Smooth muscle cell (in vitro differentiated cells): ENCODE results near the gene RELN. TPM values are rescaled to one million over a fixed set of nuclear protein-coding genes. Genes with fewer than 3 reads are reported as not detected.

ENCODE experiments used
- DNase-seq: peaks from one replicate; lab custom pipeline; 2025; ENCODE audit not compliant: unreplicated experiment; lab: John Stamatoyannopoulos, UW
- H2AFZ ChIP-seq: fragments of 200-600 bp; sonication (generic); 2 replicates; pipeline ENCODE4 v1.6.0; 2016; ENCODE audit warnings: antibody characterized with exemption, low read depth, mild to moderate bottlenecking
- H3F3A ChIP-seq: fragments of 200-600 bp; sonication (generic); 2 replicates; pipeline ENCODE4 v1.6.0; 2017; ENCODE audit warnings: antibody characterized with exemption, low read depth
- H3K27ac ChIP-seq: fragments of 200-600 bp; sonication (generic); 2 replicates; pipeline ENCODE4 v1.5.1; 2016; ENCODE audit warnings: low read depth, mild to moderate bottlenecking
- H3K27me3 ChIP-seq: fragments of 200-600 bp; sonication (generic); 2 replicates; pipeline ENCODE4 v1.6.1; 2016; ENCODE audit warnings: low read depth, mild to moderate bottlenecking
- H3K36me3 ChIP-seq: fragments of 200-600 bp; sonication (generic); 2 replicates; pipeline ENCODE4 v1.5.1; 2016; ENCODE audit warnings: low read depth
- H3K4me1 ChIP-seq: fragments of 200-600 bp; sonication (generic); 2 replicates; pipeline ENCODE4 v1.5.1; 2016; ENCODE audit warnings: low read depth
- H3K4me2 ChIP-seq: fragments of 200-600 bp; sonication (generic); 2 replicates; pipeline ENCODE4 v1.6.0; 2016; ENCODE audit warnings: mild to moderate bottlenecking
- H3K4me3 ChIP-seq: fragments of 200-600 bp; sonication (generic); 2 replicates; pipeline ENCODE4 v1.5.1; 2016; ENCODE audit warnings: mild to moderate bottlenecking
- H3K79me2 ChIP-seq: fragments of 200-600 bp; sonication (generic); 2 replicates; pipeline ENCODE4 v1.6.0; 2016; ENCODE audit warnings: low read depth, mild to moderate bottlenecking
- H3K9ac ChIP-seq: fragments of 200-600 bp; sonication (generic); 2 replicates; pipeline ENCODE4 v1.6.0; 2016; ENCODE audit warnings: low read depth
- H3K9me3 ChIP-seq: fragments of 200-600 bp; sonication (generic); replicated peaks from 2 replicates; pipeline ENCODE4 v1.5.1; 2016; ENCODE audit warnings: low read depth
- H4K20me1 ChIP-seq: fragments of 200-600 bp; sonication (generic); 2 replicates; pipeline ENCODE4 v1.6.0; 2016; ENCODE audit warnings: low read depth
- WGBS: methylation state at CpG from one replicate; pipeline ENCODE4 v1.1.7; 2016; ENCODE audit warnings: low lambda C conversion rate; 5-methylcytosine and 5-hydroxymethylcytosine counted together
- polyA plus RNA-seq: library from polyadenylated mRNA; unstranded; fragments of >200 nt; fragmentation: Nextera tagmentation; extraction: Ambion mirVana; gene quantifications from 2 replicates; pipeline ENCODE4 v1.2.1, GENCODE V29; 2016
- total RNA-seq: library from RNA; depleted of rRNA; stranded (reverse); fragments of >200 nt; gene quantifications from 2 replicates; pipeline ENCODE4 v1.2.3, GENCODE V29; 2014
- TF ChIP-seq, protein P1 (sequence below): fragments of 200-600 bp; sonication (generic); IDR thresholded peaks from 2 replicates; pipeline ENCODE4 v1.5.1; 2017; ENCODE audit warnings: borderline replicate concordance, mild to moderate bottlenecking, antibody characterized with exemption; ENCODE audit not compliant: insufficient read depth, poor library complexity, severe bottlenecking

Gene RELN
- total and polyA plus RNA-seq, 2 experiments from 2014 or later, result 0.90 TPM; not detected in 1

DNA sequence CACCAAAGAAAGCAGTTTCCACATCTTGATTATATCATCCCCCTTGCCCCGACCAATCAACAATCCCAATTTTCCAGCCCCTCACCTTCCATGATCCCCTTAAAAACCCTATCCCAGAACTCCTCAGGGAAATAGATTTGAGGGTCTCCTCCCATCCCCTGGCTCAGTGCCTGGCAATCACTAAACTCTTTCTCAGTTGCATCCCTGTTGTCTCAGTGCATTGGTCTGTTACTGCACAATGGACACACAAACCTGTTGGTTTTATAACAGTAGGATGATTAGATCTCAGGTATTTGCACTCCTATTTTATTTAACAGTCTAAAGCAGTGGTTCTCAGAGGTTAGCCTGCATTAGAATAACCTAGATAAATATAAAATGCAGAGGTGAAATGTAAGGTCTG, 45.2 kb upstream of the RELN start:
- no peaks in the 10 kb centered on the region for H3K79me2 ChIP-seq
- H3K9me3 ChIP-seq, result no peaks in the 10 kb centered on the region
- H3K4me2 ChIP-seq, result no peak overlapping the region
- no peaks in the 10 kb centered on the region for H3K36me3 ChIP-seq
- TF ChIP-seq, protein P1, sequence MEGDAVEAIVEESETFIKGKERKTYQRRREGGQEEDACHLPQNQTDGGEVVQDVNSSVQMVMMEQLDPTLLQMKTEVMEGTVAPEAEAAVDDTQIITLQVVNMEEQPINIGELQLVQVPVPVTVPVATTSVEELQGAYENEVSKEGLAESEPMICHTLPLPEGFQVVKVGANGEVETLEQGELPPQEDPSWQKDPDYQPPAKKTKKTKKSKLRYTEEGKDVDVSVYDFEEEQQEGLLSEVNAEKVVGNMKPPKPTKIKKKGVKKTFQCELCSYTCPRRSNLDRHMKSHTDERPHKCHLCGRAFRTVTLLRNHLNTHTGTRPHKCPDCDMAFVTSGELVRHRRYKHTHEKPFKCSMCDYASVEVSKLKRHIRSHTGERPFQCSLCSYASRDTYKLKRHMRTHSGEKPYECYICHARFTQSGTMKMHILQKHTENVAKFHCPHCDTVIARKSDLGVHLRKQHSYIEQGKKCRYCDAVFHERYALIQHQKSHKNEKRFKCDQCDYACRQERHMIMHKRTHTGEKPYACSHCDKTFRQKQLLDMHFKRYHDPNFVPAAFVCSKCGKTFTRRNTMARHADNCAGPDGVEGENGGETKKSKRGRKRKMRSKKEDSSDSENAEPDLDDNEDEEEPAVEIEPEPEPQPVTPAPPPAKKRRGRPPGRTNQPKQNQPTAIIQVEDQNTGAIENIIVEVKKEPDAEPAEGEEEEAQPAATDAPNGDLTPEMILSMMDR, result no peak
- WGBS, result 87% methylated on average over 1 of the region's 1 CpG
- no peaks in the 10 kb centered on the region for H3K27me3 ChIP-seq
- H3K4me1 ChIP-seq, result no peaks in the 10 kb centered on the region
- no peak overlapping the region for H3K4me3 ChIP-seq
- no peak for DNase-seq
- no peaks in the 10 kb centered on the region for H3F3A ChIP-seq
- H3K27ac ChIP-seq, result no peak overlapping the region
- no peak overlapping the region for H2AFZ ChIP-seq
- no peak overlapping the region for H3K9ac ChIP-seq
- no peaks in the 10 kb centered on the region for H4K20me1 ChIP-seq

GRCh38 chr7:104033837-104034236, 44.4 kb upstream of the RELN start:
- H3K4me1 ChIP-seq, result no peaks in the 10 kb centered on the region
- no peaks in the 10 kb centered on the region for H3K27me3 ChIP-seq
- no peaks in the 10 kb centered on the region for H3F3A ChIP-seq
- H3K4me2 ChIP-seq, result no peak overlapping the region
- no peaks in the 10 kb centered on the region for H3K79me2 ChIP-seq
- TF ChIP-seq, protein P1, result no peak
- H3K9me3 ChIP-seq, result no peaks in the 10 kb centered on the region
- no peaks in the 10 kb centered on the region for H4K20me1 ChIP-seq
- WGBS, result 88% methylated on average over 1 of the region's 1 CpG
- no peak overlapping the region for H2AFZ ChIP-seq
- no peak overlapping the region for H3K9ac ChIP-seq
- H3K4me3 ChIP-seq, result no peak overlapping the region
- H3K27ac ChIP-seq, result no peak overlapping the region
- DNase-seq, result no peak
- no peaks in the 10 kb centered on the region for H3K36me3 ChIP-seq

DNA sequence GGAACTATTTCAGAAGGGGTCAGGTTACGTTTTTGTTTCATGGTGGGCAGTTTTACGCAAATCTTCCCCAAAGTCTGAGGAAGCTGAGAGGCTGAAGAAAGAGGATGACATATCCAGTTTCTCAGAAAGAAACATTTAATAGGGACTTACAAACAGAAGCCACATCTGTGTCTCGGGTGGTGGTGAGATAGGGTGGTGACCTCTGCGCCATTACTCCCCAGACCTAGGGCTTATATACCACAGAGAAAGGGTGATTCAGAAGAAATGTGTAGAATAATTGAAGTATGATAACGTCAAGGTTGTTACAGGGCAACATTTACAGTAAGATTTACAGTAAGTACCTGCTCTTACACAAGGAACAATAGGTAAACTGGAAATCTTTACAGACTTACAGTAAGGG, 43.0 kb upstream of the RELN start:
- H3F3A ChIP-seq, result no peaks in the 10 kb centered on the region
- H3K79me2 ChIP-seq, result no peaks in the 10 kb centered on the region
- 56% methylated on average over 5 of the region's 5 CpGs for WGBS
- H2AFZ ChIP-seq, result no peak overlapping the region
- no peak overlapping the region for H3K4me2 ChIP-seq
- no peak overlapping the region for H3K27ac ChIP-seq
- no peaks in the 10 kb centered on the region for H4K20me1 ChIP-seq
- H3K4me3 ChIP-seq, result no peak overlapping the region
- no peak overlapping the region for H3K9ac ChIP-seq
- H3K27me3 ChIP-seq, result no peaks in the 10 kb centered on the region
- TF ChIP-seq, protein P1, result no peak
- no peaks in the 10 kb centered on the region for H3K9me3 ChIP-seq
- no peak for DNase-seq
- H3K36me3 ChIP-seq, result no peaks in the 10 kb centered on the region
- H3K4me1 ChIP-seq, result no peaks in the 10 kb centered on the region

- H4K20me1 ChIP-seq, result no peaks in the 10 kb centered on the region
- H3F3A ChIP-seq, result no peaks in the 10 kb centered on the region
- no peaks in the 10 kb centered on the region for H3K36me3 ChIP-seq
- no peaks in the 10 kb centered on the region for H3K79me2 ChIP-seq
- H3K27me3 ChIP-seq, result no peaks in the 10 kb centered on the region
- TF ChIP-seq, protein P1, result no peak
- no peak overlapping the region for H3K9ac ChIP-seq
- no peak overlapping the region for H2AFZ ChIP-seq
- no peak overlapping the region for H3K27ac ChIP-seq
- WGBS, result 82% methylated on average over 2 of the region's 2 CpGs
- H3K9me3 ChIP-seq, result no peaks in the 10 kb centered on the region
- DNase-seq, result no peak
- no peak overlapping the region for H3K4me2 ChIP-seq
- no peak overlapping the region for H3K4me3 ChIP-seq
- no peaks in the 10 kb centered on the region for H3K4me1 ChIP-seq
Measured at GRCh38 chr7:104029765-104030164, 40.3 kb upstream of the RELN start.
